DOHH2 (cell line): Measurements from ENCODE around the gene ENO2.

Experiments used
- EZH2phosphoT487 ChIP-seq: fragments of 200-600 bp; sonication (generic); IDR thresholded peaks from 2 replicates; pipeline ENCODE4 v1.6.1; 2017; ENCODE audit warnings: borderline replicate concordance, mild to moderate bottlenecking, antibody characterized with exemption, low read length, moderate library complexity, mixed read lengths
- TF ChIP-seq, protein P1 (sequence below): fragments of 200-600 bp; sonication (generic); IDR thresholded peaks from one replicate; pipeline ENCODE4 v1.5.1; 2014; ENCODE audit warnings: antibody characterized with exemption, mild to moderate bottlenecking, low read depth, low read length; ENCODE audit not compliant: poor library complexity, severe bottlenecking

DNA sequence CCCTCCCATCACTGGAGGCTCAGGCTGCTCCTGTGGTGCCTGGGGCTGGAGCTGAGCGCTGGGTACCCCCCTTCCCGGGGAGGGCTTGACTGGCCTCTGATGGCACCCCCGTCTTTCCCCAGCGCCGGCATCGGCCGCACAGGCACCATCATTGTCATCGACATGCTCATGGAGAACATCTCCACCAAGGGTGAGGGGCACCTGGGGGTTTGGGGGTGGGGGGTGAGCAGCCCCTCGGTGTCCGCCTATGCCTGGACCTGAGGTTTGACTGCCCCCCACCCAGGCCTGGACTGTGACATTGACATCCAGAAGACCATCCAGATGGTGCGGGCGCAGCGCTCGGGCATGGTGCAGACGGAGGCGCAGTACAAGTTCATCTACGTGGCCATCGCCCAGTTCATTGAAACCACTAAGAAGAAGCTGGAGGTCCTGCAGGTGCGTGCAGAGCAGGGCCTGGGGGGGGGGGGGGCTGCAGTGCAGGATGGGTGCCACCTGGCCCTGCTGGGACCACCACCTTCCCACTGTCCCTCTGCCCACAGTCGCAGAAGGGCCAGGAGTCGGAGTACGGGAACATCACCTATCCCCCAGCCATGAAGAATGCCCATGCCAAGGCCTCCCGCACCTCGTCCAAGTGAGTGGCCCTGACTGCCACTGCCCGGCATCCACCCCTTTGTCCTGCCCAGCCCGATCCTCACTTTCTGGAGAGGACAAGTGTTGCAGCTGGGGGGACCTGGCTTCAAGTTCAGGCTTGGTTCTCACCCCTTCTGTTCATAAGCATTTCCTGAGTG is 45.6 kb downstream of the ENO2 start:
- TF ChIP-seq, protein P1, sequence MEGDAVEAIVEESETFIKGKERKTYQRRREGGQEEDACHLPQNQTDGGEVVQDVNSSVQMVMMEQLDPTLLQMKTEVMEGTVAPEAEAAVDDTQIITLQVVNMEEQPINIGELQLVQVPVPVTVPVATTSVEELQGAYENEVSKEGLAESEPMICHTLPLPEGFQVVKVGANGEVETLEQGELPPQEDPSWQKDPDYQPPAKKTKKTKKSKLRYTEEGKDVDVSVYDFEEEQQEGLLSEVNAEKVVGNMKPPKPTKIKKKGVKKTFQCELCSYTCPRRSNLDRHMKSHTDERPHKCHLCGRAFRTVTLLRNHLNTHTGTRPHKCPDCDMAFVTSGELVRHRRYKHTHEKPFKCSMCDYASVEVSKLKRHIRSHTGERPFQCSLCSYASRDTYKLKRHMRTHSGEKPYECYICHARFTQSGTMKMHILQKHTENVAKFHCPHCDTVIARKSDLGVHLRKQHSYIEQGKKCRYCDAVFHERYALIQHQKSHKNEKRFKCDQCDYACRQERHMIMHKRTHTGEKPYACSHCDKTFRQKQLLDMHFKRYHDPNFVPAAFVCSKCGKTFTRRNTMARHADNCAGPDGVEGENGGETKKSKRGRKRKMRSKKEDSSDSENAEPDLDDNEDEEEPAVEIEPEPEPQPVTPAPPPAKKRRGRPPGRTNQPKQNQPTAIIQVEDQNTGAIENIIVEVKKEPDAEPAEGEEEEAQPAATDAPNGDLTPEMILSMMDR: no peak
- no peak for TF ChIP-seq EZH2phosphoT487
